NCI-H2227 (cell line): Measurements from ENCODE around the gene GGT6.

Experiments used
- DNase-seq: peaks from one replicate; lab custom pipeline; 2025; ENCODE audit not compliant: unreplicated experiment; lab: John Stamatoyannopoulos, UW

GGT6 gene

DNA sequence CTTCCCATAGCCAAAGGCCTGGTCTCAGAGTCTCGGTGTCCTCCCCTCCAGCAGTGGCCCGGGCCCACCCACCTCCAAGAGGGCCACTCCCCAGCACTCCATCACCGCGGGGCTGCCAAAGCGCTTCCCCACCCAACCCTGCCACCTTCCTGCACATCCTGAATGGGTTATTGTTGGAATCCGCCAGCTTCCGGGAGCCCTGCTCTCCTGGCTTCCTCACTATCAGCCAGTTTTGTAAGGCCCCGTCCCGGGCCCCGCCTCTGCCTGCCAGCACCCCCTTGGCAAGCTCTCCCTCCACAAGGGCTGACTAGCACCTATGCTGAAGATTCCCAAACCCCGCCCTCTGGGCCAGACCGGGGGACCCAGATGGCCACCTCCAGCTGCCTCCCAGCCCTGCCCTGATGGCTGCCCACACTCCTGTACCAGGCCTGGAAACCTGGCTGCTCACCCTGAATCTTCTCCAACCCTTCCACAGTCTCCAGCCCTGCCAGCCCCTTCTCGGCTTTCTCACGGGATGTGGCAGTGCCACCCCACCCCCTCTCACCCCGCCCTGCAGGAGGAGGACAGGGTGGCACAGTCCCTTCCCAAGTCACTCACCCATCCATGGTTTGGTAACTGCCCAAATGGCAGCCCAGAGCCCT is 19.6 kb downstream of the GGT6 start:
- DNase-seq = no peak

DNA sequence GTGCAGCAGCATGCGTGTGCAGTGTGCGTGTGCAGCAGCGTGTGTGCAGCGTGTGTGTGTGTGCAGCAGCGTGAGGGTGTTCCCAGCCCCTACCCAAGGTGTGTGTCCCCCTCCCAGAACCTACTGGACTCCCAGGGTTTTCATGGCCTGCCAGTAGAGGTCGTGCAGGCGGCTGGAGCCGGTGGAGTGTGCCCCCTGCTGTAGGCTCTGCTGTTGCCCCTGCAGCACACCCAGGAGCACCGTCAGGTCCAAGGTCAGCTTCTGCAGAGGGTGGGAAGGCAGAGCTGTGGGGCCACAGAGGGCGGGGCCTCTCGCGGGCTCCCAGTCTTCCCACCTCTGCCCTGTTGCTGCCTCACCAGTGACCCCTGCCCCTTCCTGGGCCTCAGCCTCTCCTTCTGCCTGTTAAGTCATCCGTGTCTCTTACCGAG is 20.1 kb downstream of the GGT6 start:
- DNase-seq = no peak

DNA sequence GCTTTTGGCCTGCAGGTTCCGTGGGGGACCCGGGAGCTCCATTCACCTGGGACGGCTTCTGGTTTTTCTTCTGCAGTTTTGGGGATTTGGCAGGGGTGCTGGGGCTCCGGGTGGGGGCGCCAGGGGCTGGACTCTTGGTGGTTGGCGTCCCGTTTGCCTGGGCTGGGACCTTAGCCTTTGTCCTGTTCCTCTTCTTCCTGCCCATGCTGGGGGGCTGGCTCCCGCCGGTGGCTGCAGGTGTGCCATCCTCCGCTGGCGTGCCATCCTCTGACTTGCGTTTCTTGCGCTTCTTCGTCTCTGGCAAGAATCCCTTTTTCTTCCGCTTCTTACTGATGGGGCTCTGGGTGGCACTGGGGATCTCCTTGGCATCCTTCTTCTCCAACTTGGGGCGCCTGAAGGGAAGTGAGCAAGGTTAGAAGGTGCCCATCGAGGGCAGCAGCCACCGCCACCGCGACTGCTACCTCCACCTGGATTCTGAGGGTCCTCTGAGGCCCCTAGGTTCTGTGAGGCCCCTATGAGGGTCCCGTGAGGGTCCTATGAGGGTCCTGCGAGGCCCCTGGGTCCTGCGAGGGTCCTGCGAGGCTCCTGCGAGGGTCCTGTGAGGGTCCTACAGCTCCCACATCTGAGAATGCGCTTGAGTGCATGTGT is 20.7 kb downstream of the GGT6 start:
- DNase-seq = no peak

DNA sequence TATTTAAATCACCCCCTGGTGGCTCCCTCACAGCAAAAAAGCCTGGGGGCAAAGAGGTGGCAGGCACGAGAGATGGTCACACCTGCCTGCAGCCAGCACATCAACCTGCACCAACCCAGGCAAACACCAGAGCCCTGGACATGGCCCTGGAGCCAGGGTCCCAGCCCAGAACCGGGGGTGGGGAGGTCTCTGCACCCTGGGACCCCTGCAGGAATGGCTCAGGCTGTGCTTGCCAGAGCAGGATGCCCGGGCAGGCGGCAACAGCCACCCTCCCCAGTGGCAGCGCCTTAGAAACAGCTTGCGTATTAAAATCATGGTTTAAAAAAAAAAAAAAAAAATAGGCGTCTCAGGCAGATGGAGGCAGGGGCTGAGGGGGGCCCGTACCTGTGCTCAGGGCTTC is 21.4 kb downstream of the GGT6 start:
- DNase-seq = no peak

DNA sequence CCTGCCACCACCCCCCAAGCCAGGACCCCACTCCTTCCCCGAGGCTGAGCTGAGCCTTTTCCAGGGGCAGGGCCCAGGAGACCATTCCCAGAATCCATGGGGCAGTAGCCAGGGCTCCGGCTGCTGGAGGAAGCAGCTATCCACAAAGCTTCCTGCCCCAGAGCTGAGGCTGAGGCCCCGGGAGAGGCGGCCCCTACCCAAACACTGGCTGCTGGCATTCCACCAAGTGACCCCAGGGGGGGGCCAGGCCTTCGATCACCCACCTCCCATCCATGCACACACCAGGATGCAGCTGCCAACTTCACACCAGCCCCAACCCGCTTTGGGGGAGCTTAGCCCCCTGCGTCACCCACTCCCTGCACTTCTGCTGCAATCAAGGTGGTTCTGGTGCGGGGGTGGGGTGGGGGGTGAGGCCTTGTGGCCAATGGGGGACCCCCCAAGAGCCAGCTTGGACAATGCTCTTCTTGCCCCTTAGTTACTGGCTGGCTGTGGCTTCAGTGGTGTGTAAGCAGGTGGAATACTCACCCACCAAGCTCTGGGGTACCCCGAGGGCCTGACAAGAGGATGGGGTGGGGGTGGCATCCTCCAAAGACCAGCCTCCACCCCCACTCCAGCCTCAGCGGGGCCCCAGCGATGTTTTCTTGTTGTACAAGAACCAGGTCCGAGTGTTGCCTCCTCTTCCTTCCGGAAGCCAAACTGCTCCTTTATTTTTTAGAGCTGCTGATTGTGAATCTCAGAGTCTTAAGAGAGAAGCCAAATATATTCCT is 22.0 kb downstream of the GGT6 start:
- DNase-seq = no peak

DNA sequence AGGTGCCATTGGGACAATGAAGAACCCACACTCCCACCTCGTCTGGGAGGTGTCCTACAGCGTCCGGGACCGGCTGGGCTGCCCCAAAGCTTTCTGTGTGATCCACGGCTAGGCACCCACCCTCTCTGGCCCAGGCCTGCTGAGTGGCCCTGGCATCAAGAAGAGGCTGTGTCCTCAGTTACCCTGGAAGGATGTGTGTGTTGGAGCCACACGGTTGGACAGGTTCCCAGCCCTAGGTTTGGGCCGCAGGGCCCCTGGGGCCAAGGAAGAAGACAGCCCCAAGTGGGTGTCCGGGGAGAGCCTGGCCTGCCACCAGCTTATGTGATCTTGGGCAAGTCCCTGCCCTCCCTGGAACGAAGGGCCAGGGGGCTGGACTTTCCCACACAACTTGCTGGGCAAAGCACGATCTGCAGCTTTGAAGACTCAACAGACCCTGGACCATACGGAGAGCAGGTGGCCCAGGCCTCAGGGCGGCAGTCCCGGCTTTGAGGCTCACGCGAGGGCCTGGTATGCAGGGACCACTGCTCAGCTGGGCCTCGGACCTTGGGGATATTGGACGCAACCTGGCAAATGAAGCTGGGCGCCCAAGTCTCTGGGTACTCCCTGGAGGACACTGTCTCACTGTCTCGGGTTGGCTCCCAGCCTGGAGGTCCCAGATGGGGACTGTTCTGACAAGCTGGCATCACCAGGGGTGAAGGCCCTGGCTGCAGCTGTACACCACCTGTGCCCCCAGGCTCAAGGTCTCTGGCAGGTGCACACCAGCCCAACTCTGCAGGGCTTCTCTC is 22.7 kb downstream of the GGT6 start:
- DNase-seq = no peak

DNA sequence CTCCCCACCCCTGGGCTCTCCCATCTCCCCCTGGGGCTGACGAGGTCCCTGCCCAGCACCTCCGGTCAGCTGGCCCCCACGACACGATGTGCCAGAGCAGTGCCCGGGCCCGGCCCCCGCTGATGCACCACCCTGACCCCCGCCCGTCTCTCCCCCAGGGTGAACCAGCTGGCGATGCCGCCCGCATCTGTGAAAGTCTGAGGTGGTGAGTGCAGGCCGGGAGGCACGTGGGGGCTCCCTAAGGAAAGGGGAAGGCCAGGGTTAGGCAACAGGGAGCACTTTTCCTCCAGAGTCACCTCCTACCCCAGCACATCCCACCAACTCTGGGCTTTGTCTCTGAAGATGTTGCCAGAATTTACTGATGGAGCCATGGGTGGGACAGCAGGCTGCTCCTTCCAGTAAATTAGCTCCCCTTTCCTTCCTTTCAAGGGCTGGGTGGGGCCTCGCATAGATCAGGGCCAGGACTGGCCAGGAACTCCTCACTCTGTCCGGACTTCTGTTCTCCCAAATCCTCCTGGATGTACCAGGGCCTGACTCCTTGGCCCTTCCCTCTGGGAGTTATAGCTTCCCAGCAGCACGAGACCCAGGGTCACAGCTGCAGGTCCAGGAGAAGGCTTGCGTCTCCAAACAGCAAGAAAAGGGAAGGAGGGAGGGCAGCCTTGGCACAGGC is 23.5 kb downstream of the GGT6 start:
- no peak for DNase-seq

DNA sequence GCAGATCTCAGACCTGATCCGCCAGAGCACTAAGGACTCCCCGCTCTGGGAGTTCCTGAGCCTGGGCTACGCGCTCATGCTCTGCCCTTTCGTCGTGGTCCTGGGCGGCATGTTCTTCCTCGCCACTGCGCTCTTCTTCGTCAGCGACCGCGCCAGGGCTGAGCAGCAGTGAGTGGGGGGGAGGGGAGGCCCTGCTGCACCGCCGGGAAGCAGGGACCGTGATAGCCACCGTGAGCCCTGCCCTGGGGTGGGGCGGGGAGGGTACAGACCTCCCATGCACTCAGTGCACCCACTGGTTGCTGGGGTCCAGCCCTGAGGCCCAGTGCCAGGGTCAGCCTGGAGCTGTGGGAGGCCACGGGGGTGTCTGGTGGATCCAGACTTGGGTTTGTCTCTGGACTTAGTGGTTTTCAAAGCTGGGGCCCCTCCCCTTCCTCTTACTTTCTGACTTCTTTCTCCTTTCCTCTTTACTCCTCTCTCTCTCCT is 24.1 kb downstream of the GGT6 start:
- DNase-seq = no peak

DNA sequence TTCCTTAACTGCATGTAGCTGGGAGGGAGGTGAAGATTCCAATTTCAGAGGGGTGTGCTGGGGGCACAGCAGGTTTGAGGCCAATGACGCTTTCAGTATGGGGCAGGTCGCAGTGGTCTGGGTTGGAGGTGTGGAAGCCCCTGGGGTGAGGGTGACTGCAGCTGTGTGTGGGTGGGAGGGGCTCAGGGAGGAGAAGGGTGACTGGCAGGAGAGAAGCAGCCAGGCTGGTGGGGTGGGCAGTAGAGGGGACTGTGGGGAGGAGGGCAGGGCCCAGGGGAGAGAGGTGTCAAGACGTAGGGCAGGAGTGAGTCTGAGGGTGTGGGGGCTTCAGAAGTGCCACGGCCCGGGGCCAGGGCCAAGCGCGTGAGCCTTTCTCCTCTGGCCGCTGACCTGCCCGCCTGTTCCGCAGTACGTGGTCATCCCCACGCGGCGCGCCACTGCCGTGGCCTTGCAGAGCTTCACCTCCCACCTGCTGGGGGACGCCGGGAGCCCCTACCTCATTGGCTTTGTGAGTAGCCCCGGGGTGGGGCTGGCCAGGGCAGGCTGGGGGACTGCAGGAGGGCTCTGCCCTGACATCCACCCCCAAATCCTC is 24.6 kb downstream of the GGT6 start:
- no peak for DNase-seq

DNA sequence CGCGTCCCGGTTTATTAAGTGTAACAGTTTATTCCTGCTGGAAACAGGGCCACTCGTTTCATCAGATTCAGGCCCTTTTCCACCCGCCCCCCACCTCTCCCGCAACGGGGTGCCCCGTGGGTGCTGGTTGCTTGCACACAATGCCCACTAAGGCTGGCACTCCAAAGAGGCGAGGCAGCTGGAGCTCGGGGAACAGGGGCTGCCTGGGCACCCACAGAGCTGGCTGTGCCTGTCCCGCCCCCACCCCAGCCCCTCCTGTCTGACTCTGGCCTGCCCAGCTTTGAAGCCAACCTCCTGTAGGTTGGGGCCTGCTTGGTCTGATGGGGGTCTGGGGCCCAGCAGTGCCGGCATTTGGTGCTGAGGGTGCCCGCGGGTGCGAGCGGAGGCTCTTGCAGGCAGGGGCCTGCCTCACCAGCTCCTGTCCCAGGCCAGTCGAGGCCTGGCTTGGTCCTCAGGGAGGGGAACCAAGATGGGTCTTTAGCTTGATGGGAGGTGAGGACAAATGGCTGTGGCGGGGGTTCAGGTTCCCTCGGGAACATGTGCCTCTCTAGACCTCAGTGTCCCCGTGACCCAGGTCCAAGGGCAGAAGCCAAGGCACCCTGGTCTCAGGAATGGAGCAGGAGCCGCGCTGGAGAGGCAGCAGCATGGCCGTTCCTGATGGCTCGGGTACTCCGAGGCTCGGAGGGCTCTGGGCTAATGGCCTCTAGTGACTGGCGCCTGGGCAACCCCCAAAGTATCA is 25.3 kb downstream of the GGT6 start:
- DNase-seq = no peak

DNA sequence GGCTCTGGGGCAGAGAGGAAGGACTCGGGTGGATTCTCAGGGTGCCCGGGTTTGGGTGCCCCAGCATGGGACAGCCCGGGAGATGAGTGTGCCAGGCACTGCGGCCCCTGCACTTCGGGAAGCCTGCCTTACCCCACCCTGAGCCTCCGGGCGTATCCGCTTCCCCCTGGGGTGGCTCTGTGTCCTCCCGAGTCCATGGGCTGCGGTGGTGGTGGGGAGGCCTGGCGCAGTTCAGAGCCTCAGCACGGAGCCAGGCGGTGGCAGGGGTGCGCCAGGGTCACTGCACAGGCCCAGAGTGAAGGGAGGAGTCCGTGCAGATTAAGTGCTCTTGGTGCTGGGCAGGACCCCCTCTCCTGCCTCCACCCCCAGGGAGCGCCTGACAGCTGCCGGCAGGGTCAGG is 25.9 kb downstream of the GGT6 start:
- no peak for DNase-seq

DNA sequence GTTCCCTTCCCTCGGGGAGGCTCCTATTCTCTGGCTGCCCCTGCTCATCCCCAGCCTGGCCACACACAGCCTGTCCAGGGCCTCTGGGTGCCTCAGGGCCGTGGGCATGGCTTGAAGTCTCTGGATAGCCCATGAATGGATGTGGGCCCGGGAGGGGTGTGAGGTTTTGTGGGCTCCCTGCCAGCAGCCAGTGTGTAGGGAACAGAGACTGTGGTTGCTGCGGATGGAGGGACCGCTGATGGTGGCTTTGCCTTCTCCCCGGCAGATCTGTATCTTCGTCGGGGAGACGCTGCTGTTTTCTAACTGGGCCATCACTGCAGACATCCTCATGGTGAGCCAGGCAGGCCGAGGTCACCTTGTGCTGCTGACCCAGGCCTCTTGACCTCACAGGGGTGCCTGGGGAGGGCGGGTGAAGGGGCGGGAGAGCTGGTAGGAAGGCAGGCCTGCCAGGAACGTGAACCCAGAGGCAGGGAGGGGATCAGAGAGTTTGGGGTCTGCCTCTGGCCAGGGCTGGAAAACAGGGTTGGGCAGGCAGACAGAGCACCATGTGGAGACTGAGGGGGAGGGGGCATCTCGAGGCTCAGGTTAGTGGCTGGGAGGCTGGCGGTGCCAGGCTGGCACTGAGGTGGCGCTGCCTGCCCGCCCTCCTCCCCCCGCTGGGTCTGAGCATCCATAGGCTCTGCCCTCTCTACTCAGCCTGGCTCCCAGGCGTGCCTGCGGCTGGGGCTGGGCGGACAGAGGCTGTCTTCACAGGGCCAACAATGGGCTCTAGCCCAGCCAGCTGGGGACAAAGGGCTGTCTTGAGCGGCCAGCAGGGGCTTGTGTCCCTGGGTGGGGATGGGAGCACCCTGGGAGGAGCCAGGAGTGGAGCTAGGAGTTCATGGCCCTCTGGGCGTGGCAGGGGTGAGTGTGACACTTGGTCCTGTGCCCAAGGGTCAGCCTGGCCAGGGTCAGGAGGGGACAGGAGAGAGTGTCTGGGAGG is 26.6 kb downstream of the GGT6 start:
- no peak for DNase-seq

DNA sequence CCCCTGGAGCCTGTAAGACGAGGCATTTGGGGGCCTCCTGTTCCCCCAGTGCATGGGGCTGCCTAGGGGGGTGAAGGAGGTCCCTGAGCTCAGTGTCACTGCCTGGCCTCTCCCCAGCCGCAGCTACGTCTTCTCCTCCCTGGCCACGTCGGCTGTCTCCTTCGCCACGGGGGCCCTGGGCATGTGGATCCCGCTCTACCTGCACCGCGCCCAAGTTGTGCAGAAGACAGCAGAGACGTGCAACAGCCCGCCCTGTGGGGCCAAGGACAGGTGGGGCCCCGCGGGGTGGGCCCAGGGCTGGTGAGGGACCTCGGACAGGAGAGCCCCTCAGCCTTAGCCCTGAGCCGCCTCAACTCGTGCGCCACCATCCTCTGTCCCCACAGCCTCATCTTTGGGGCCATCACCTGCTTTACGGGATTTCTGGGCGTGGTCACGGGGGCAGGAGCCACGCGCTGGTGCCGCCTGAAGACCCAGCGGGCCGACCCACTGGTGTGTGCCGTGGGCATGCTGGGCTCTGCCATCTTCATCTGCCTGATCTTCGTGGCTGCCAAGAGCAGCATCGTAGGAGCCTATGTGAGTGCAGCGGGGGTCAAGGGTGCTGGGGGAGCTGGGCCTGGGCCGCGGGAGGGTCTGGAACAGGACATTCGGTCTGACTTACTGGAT is 27.4 kb downstream of the GGT6 start:
- no peak for DNase-seq

DNA sequence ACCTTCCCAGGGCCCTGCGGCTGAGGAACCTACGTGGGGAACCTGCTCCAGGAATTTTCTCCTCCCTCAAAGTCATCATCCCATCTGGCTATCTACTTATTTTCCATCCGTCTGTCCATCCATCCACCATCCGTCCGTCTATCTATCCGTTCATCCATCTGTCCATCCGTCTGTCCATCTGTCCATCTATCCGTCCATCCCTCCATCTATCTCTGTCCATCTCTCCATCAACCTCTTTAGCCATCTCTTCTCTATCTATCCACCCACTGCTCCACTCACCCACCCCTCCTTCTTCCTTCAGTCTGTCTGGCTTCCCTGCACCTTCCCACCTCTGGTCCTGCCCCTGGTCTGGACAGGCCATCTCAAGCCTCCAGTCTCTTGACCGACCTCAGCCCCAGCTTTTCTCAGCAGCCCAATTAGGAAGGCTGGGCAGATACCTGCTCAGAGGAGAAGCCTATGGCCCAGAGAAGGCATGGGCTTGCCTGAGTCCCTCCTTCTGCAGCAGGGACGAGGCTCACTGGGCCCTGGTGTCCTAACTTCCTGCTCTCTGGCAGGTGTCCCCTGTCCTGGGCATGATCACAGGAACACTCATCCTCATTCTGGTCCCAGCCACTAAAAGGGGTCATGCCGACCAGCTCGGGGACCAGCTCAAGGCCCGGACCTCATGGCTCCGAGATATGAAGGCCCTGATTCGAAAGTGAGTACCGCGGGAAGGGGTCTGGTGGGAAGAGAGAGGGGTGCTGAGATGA is 28.2 kb downstream of the GGT6 start:
- DNase-seq = no peak

DNA sequence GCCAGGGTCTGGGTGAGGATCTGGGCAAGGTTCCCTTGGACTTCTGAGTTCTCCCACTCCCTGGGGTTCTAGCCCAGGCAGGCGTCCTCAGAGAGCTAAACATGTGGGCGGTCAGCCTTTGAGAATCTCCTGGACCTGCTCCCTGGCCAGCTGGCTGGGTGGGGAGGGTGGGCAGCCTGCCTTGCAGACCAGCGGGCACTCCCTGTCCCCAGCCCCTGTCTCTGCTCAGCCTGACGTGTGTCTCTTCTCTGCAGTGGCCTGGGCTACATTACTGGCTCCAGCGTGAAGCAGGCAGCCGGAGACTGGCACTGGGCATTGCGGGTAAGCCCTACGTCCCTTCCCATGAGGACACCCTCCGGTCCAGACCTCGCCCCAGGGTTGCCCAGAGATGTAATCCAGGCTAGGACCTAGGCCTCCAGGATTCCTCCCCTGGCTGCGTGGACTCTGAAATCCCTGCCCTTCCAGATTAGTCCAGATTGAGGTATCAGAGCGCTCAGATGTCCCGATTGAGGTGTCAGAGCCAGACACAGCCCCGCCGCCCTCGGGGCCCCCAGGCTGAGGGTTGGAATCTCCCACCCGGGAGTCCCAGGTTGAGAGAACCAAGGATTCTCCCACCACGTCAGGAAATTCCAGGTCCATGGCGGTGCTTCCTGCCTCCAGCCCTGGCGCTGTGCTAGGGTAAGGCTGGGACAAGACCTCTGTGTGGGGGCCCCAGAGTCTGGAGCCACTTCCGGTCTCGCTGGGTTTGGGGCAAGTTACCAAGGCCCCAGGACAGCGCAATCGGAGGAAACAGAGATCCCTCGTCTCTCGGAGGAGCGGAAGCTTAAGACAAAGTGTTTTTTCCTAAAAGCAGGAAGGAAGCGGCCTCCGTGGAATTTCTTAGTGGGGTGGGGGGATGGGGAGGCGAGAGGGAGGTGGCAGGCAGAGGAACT is 29.3 kb downstream of the GGT6 start:
- DNase-seq = no peak

DNA sequence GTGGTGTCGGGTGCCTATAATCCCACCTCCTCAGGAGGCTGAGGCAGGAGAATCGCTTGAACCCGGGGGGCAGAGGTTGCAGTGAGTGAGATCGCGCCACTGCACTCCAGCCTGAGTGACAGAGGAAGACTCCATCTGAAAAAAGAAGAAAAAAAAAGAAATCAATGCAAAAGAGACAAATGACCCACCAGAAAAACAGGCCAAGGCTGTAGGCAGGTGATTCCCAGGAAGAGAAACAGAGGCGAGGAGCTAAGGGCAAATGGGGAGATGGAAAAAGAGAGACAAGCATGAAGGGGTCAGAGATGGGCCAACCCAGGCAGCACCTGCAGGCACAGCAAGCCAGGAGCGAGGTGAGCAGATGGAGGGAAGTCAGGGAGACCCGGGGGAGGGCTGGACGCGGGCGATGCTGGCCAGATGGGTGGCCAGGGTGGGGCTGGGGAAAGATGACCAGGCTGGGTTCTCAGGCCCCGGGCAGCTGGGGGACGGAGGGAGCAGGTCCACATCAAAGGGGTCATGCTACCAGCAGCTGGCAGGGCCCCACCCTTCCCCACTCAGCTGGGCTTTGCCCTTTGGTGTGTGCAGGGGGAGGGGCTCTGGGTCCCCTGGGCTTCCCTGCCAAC is 30.7 kb downstream of the GGT6 start:
- no peak for DNase-seq
